ENCODE measurements around the gene NGF.

NGF gene

DNA sequence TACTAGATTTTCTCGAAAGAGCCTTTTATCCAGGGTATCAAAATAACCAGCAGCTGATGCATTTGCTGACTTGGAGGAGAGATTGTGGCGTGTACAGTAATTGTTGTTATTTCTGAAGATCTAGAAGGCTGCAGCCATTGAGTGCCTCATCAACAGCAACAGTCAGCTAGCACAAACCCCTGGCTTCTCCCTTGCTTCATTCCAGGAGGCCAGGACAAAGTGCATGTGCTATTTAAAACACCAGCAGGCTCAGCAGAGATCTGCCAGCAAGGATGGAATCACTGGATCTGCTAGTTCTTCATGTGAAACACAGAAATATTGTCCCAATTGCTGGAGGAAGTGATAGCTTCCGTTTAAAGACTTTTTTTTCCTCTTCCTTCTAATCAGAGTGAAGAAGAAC lies 2.8 kb upstream of the NGF start:
- H3K27me3 ChIP-seq: peaks cover 6% of the 10 kb centered on the region; the same call in 1 of the 2 replicates
- TF ChIP-seq, protein P1, sequence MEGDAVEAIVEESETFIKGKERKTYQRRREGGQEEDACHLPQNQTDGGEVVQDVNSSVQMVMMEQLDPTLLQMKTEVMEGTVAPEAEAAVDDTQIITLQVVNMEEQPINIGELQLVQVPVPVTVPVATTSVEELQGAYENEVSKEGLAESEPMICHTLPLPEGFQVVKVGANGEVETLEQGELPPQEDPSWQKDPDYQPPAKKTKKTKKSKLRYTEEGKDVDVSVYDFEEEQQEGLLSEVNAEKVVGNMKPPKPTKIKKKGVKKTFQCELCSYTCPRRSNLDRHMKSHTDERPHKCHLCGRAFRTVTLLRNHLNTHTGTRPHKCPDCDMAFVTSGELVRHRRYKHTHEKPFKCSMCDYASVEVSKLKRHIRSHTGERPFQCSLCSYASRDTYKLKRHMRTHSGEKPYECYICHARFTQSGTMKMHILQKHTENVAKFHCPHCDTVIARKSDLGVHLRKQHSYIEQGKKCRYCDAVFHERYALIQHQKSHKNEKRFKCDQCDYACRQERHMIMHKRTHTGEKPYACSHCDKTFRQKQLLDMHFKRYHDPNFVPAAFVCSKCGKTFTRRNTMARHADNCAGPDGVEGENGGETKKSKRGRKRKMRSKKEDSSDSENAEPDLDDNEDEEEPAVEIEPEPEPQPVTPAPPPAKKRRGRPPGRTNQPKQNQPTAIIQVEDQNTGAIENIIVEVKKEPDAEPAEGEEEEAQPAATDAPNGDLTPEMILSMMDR (IDR thresholded peaks at IDR 0.05; ENCODE audit: low read depth, low read length): no peak
- no peak overlapping the region for H3K4me3 ChIP-seq (ENCODE audit: low read depth, low read length)
- H3K9me3 ChIP-seq: no peaks in the 10 kb centered on the region; the same call in 1 of the 2 replicates
- no peak for DNase-seq
- H3K4me1 ChIP-seq: no peaks in the 10 kb centered on the region
- no peaks in the 10 kb centered on the region for H3K36me3 ChIP-seq

DNA sequence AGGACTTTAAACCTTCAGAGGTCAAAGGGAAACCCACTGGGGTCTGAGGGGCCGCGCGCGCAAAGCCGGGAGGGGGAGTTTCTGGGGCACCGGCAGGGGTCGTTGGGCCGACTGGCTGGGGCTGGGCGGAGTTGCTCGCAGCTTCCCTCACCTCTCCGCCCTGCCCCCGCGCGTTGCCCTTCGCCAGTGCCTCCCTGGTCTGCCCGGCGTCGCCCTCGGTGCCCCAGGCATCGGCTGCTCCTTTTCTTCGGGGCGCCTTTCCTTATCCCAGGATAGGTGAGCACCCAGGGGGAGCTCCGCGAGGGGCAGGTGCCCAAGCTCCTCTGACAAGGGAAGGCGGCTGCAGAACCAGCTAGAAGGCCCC lies 390 bp upstream of the NGF start:
- no peaks in the 10 kb centered on the region for H3K4me1 ChIP-seq
- peaks cover 6% of the 10 kb centered on the region; the same call in 1 of the 2 replicates for H3K27me3 ChIP-seq
- DNase-seq: no peak
- H3K4me3 ChIP-seq (ENCODE audit: low read depth, low read length): no peak overlapping the region
- no peaks in the 10 kb centered on the region; the same call in 1 of the 2 replicates for H3K9me3 ChIP-seq
- TF ChIP-seq, protein P1 (IDR thresholded peaks at IDR 0.05; ENCODE audit: low read depth, low read length): no peak
- H3K36me3 ChIP-seq: no peaks in the 10 kb centered on the region

DNA sequence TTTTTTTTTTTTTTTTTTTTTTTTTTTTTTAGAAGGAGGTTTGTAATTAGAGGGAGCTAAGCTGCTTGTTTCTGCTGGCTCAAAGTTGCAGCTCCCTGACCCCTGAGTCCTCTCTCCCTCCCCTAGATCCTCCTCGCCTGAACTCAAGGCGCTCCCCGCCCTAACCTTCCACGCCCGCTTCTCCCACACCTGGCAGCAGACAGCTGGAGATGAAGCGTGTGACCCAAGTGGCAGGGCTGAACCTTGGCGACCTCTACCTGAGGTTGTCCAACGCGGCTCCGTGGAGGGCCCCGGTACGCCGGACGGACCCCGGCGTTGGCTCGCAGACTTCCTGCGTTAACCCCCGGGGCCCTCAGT lies 795 bp downstream of the NGF start:
- Histone ChIP-seq H3K27me3 (peaks cover 6% of the 10 kb centered on the region; the same call in 1 of the 2 replicates), H3K4me3 (ENCODE audit: low read depth, low read length) (no peak overlapping the region), H3K36me3 (no peaks in the 10 kb centered on the region), H3K9me3 (no peaks in the 10 kb centered on the region; the same call in 1 of the 2 replicates), H3K4me1 (no peaks in the 10 kb centered on the region)
- no peak for DNase-seq
- TF ChIP-seq, protein P1 (IDR thresholded peaks at IDR 0.05; ENCODE audit: low read depth, low read length): no peak

DNA sequence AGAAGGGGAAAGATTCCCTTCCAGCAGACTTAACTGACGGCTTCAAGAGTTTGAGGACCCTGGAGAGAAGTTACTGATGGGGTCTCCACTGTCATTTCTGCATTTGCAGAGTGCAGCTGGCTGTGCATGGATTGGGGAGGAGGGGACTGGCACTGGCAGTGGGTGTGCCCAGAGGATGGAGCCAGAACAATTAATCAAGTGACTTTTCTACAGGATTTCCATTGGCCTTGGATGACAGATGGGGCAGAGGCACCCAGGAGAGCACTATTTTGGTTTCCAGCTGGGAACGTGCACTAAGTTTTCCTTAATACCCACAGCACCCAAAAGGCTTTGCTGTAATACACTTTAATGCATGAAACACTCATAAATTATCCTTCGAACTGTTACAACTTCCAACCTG lies 1.3 kb downstream of the NGF start:
- Histone ChIP-seq H3K4me1 (no peaks in the 10 kb centered on the region), H3K9me3 (no peaks in the 10 kb centered on the region; the same call in 1 of the 2 replicates), H3K4me3 (ENCODE audit: low read depth, low read length) (no peak overlapping the region), H3K27me3 (peaks cover 6% of the 10 kb centered on the region; the same call in 1 of the 2 replicates), H3K36me3 (no peaks in the 10 kb centered on the region)
- DNase-seq: no peak
- TF ChIP-seq, protein P1 (IDR thresholded peaks at IDR 0.05; ENCODE audit: low read depth, low read length): no peak

DNA sequence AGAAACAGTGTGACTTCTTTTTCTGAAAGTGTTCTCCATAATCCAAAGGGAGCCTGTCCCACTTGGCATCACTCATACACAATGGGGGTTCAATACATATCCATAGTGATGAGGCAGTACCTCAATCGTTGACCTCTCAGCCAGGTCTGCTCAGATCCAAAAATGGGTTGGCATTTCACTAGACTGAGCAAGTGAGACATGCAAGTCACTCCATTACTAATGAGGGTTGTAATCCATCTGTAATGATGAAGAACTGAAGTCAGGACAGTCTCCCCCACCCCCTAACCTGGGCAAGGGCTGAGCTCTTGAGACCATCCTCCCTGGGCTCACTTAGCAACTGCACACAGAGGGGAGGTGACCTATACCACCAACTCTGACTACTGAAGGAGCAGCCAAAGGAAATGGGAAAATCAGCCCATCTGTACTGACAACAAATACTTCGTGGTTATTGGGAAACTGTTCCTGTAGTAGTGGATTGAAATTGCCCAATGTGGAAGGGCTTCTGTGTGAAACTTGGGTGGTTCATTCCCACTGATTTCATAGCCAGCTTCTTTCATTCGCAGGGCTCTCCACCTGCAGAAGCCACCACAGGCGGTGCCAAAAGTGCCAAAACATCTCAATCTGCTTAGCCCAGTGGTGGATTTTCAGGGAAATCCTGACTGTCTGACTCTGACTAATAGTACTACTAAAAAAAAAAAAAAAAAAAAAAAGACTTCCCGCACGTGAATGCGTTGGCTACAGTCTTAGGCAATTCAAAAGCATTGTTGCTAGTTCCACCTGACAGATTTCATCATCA lies 5.0 kb downstream of the NGF start:
- Histone ChIP-seq H3K4me3 (ENCODE audit: low read depth, low read length) (no peak overlapping the region), H3K36me3 (no peaks in the 10 kb centered on the region), H3K4me1 (no peaks in the 10 kb centered on the region), H3K27me3 (peaks cover 6% of the 10 kb centered on the region; the same call in 1 of the 2 replicates), H3K9me3 (no peaks in the 10 kb centered on the region)
- no peak for DNase-seq
- TF ChIP-seq, protein P1 (IDR thresholded peaks at IDR 0.05; ENCODE audit: low read depth, low read length): no peak
